Measurements from ENCODE around the gene SLC34A1.

SLC34A1 gene

DNA sequence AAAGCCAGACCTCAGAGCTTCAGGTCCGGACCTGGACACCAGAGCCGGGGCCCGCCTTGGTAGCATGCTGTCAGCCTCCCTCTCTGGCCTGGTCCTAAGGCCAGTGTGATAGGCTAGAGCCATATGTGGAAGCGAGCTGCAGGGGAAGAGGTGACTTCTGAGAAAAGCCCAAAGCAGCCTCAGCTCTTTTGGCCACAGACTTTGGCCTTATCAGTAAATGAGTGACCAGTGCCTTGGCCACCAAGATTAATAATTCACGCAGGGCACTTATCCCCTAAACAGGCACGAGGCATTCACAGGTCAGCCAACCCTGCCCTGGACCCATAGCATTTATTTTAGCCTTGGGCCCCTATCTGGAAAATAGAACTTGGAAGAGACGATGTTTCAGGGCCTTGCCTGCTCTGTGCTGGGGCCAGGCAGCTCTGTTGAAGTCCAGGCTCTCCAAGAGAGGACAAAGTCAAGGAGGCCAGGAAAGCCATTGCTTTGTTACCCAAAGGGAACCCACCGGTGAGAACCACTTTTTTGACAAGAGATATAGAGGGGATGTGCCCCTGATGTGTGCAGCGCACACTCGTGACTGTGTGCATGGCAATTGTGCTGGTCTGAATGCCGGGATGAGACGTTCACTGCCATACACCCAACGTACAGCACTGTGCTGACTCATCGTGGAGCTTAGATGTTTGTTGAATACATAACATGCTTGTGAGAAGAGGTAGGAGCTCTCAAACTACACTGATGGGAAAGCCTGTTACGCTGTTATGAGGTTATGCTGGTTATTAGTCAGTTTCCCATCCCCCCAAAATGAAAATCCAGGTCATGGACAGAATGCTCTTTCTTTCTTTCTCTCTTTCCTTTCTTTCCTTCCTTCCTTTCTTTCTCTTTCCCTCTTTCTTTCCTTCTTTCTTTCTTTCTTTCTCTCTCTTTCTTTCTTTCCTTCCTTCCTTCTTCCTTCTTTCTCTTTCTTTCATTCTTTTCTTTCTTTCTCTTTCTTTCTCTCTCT, 5.0 kb upstream of the SLC34A1 start:
- peak; percentile 15 for FAIRE-seq

GRCh38 chr5:177380805-177381126, 3.5 kb upstream of the SLC34A1 start:
- TF ChIP-seq POLR2A (IDR thresholded peaks at IDR 0.05; ENCODE audit: low read depth, low read length), result no peak
- FAIRE-seq (no peak), DNase-seq (ENCODE audit: insufficient read length, low spot score) (no peak)

More for the DNA sequence above, 5.0 kb upstream of the SLC34A1 start:
- no peak for TF ChIP-seq POLR2A (IDR thresholded peaks at IDR 0.05; ENCODE audit: low read depth, low read length)
- DNase-seq (ENCODE audit: insufficient read length, low spot score), result peak; percentile 85

GRCh38 chr5:177382423-177383029, 1.7 kb upstream of the SLC34A1 start:
- no peak for TF ChIP-seq POLR2A (IDR thresholded peaks at IDR 0.05; ENCODE audit: low read depth, low read length)
- FAIRE-seq (no peak), DNase-seq (ENCODE audit: insufficient read length, low spot score) (no peak)

DNA sequence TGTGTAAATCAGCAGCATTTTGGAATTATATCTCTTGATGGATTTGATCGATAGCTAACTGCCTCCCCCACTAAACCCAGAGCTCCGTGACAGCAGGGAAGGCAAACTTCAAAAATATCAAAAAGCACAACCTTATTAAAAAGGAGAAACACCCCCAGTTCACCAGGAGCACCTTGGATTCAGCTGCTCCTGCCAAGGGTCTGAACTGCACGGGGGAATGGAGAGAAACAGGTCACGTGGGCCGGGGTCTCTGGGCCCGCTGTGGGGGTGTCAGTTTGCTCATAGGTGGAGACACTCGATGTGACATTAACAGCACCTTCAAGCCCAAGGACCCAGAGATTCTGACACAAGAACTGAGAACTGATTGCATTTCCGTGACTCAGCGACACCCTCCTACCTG, 1.1 kb upstream of the SLC34A1 start:
- FAIRE-seq (no peak), DNase-seq (ENCODE audit: insufficient read length, low spot score) (no peak)
- no peak for TF ChIP-seq POLR2A (IDR thresholded peaks at IDR 0.05; ENCODE audit: low read depth, low read length)

- DNase-seq (ENCODE audit: insufficient read length, low spot score) (no peak), FAIRE-seq (no peak)
- TF ChIP-seq POLR2A (IDR thresholded peaks at IDR 0.05; ENCODE audit: low read depth, low read length), result no peak
These were observed 1.5 kb downstream of the SLC34A1 start for GRCh38 chr5:177385720-177386119.

- TF ChIP-seq POLR2A (IDR thresholded peaks at IDR 0.05; ENCODE audit: low read depth, low read length), result no peak
- DNase-seq (ENCODE audit: insufficient read length, low spot score), result no peak
- no peak for FAIRE-seq
These were observed 2.3 kb downstream of the SLC34A1 start for GRCh38 chr5:177386542-177386941.

DNA sequence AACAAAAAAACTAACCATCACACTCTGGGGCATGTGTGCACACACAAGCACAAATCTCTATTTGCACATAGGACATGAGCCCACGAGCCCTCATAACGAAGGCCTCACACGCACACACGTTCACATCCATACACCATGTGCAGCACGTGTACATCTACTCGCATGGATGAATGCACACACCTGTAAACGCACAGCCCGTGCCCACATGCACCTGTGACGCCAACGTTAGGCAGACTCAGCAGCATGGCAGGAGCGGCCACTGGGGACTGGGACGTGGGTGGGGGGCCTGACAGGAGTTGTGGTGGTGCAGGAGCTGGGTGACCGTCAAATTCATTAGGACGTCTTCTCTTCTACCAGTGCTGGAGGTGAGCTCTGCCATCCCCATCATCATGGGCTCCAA, 3.2 kb downstream of the SLC34A1 start:
- no peak for TF ChIP-seq POLR2A (IDR thresholded peaks at IDR 0.05; ENCODE audit: low read depth, low read length)
- DNase-seq (ENCODE audit: insufficient read length, low spot score) (no peak), FAIRE-seq (no peak)

DNA sequence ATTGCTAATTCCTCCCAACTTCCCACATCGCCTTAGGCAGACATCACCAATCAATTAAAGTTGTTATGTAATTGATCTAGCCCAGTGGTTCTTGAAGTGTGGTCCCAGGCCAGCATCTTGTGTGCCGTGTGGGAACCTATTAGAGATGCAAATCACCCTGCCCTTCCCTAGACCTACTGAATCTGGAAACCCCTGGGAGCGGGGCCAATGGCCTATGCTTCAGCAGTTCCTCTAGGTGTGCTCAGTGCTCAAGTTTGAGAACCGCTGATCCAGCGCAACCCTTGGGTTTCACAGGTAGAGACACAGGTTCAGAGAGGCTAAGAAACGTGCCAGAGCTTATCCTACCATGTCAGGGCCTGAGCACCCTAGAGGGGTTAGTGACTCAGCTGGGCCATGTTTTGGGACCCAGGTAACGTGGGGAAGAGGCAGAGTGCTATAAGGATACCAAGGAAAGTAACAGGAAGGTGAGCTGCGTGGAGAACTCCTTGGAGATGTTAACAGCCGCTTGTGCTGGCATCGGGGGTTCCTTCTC, 4.4 kb downstream of the SLC34A1 start:
- FAIRE-seq, result no peak
- no peak for DNase-seq (ENCODE audit: insufficient read length, low spot score)
- TF ChIP-seq POLR2A (IDR thresholded peaks at IDR 0.05; ENCODE audit: low read depth, low read length), result no peak

DNA sequence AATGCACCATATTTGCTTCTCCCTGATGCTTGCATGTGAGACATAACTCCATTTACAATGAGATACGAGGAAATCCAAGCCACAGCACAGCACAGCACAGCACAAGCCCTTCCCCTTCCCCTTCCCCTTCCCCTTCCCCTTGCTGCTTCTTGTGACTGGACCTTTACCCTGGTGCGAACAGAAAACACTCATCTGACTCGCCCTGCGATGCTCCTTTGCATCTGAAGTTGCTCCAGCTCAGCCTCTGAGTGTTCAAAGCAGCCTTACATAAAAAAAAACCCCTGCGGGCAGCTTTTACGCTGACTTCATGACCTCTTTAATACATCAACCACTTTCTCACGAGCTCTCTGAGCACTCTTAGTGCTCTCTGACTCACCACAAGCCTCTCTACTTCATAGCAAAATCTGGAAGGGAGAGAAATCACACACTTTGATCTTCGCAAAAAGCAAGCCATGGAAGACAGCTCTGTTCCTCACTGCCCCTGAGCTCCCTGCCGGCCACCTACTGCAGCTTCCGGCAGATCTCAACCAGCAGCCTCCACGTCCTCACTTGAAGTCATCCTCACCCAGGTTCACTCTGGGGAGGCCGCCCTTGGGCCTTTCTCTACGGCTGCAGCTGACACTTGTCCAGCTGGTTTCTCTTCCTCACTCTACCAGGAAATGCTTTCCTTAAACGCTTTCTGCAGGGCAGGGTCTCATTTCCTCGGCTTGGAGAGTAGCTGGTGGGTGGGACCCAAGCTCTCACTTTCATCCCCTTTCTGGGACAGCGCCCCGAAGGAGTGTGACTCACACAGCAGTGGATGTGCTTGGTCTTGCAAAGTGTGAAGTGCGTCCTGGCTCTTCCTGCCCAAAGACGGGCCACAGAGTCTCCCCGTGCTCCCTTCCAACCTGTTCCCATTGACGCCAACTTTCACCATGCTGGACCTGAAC, 5.3 kb downstream of the SLC34A1 start:
- FAIRE-seq (no peak), DNase-seq (ENCODE audit: insufficient read length, low spot score) (peak; percentile 79)
- TF ChIP-seq POLR2A (IDR thresholded peaks at IDR 0.05; ENCODE audit: low read depth, low read length), result peak; percentile 4; the same call in 1 of the 2 replicates

DNA sequence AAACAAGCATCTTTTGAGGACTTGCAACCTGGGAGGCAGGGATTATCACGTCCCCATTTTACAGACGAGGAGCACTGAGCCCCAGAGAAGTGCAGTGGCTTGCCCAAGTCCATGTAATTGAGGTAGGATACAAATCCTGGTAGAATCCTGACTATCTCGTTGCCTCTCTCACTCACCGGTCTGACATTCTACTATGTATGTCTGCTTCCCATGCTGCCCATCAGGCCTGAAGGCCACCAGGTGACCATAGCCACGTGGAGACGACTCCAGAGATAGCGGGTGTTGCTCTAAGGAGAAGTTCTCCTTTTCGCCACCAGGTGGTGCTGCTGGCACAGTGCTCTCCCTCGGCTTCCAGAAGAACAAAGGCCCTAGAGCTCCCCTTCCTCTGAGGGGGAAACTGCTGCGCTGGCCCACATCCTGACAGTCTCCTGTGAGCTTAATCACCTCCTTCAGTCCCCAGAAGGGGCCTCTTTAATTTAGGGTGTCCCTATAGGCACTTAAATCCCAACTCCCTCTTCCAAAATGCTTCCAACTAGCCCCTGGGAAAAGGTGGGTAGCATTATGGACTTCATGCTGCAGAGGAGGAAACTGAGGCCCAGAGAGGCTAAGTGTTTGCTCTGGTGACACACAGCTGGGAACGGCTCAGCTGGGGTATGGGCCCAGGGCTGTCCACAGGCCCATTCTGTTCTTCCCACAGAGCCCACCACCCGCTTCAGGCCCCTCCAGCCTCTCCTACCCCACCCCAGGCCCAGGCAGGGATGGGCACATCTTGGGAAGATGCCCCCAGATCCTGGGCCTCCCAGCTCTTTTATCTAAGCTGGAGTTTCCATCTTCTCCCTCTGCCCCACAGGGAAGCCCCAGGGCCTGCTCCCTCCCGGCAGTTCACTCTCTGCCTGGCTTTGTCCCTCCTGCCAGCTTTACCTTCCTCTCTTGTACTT, 6.4 kb downstream of the SLC34A1 start:
- no peak for FAIRE-seq
- peak; percentile 94 for DNase-seq (ENCODE audit: insufficient read length, low spot score)
- TF ChIP-seq POLR2A (IDR thresholded peaks at IDR 0.05; ENCODE audit: low read depth, low read length), result no peak

DNA sequence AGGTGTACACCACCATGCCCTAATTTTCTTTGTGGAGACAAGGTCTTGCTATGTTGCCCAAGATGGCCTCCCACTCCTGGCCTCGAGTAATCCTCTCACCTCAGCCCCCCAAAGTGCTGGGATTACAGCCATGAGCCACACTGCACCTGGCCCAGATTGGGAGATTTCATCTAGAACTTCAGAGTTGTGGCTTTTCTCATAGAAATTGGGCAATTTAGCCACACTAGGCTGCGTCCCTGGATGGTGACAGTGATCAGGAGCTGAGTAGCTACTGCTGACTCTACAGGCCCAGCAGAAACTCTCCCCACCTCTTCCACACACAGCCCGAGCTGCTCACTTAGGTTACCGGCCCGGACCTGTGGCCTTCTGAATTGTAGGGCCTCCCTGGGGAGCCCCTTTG, 8.5 kb downstream of the SLC34A1 start:
- FAIRE-seq (no peak), DNase-seq (ENCODE audit: insufficient read length, low spot score) (no peak)
- TF ChIP-seq POLR2A (IDR thresholded peaks at IDR 0.05; ENCODE audit: low read depth, low read length), result no peak

DNA sequence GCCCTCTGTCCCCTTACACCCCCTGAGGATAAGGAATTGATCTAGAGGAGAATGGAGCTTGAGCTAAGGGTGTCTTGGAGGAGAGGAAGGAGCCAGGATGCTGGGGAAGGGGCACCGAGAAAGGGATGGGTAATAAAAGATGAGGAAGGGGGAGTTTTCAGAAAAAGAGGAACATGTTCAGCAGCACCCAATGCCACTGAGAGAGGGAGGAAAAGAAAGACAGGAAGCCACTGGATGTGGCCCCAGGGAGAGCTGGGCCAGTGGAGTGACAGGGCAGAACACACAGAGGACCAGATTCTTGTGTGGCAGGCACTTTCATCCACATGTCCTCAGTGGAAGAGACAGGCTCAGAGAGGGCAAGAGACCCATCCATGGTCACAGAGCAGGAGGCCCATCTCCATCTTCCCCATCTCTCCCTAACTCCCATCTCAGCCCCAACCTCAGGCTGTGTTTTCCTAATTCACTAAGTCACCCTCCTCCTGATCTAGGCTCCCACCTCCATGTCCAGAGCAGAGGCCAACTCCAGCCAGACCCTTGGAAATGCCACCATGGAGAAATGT, 9.1 kb downstream of the SLC34A1 start:
- no peak for DNase-seq (ENCODE audit: insufficient read length, low spot score)
- FAIRE-seq, result no peak
- no peak for TF ChIP-seq POLR2A (IDR thresholded peaks at IDR 0.05; ENCODE audit: low read depth, low read length)
